HG03354 (cell line): ENCODE data around the gene TMEM45B.
"Not testable (repeated sequence)": the region's sequence is repeated elsewhere in the genome, so short reads cannot be mapped to it uniquely, and the experiment has no call there.

Experiments used
- ATAC-seq: cut with Tn5 transposase; IDR thresholded peaks from one replicate; pipeline ENCODE4 v1.9.1; 2021; ENCODE audit warnings: mild to moderate bottlenecking; ENCODE audit not compliant: unreplicated experiment, poor library complexity, severe bottlenecking

Gene TMEM45B

DNA sequence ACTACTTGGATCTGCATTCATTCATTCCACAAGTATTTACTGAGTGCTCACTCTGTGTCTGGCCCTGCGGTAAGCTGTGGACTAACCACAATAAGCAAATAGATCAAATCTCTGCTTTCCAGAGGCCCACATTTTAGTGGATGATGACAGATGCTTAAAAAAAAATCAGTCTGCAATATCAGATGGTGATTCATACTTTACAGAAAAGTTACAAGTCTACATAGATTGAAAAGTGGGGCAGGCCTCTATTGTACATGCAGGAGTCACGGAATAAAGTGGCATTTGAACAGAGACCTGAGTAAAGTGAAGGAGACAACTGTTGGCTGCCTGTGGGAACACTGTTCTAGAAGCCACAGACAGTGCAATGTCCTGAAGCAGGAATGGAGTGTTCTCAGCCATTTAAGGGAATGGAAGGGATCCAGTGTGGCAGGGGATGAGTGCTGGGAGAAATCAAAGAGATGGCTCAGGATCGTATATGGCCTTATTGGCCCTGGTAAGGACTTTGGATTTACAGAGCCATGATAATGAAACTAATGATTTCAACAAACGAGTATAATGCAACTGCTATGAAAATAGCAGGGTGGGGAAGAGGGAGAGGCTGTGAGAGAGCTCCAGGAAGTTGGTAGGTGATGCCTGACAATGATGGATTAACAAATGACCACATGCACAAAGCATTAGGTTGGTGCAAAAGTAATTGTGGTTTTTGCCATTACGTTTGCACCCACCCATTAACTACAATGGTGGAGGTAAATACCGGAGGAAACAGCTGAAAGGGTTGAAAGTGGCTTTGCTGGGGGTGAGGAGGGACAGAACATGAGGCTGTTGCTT, 31.1 kb downstream of the TMEM45B start:
- ATAC-seq: no peak

DNA sequence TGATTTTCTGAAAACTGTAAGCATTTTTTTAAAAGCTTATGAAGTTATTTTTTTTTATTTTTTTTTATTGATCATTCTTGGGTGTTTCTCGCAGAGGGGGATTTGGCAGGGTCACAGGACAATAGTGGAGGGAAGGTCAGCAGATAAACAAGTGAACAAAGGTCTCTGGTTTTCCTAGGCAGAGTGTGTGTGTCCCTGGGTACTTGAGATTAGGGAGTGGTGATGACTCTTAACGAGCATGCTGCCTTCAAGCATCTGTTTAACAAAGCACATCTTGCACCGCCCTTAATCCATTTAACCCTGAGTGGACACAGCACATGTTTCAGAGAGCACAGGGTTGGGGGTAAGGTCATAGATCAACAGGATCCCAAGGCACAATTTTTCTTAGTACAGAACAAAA, 31.7 kb downstream of the TMEM45B start:
- ATAC-seq: not testable (repeated sequence)

DNA sequence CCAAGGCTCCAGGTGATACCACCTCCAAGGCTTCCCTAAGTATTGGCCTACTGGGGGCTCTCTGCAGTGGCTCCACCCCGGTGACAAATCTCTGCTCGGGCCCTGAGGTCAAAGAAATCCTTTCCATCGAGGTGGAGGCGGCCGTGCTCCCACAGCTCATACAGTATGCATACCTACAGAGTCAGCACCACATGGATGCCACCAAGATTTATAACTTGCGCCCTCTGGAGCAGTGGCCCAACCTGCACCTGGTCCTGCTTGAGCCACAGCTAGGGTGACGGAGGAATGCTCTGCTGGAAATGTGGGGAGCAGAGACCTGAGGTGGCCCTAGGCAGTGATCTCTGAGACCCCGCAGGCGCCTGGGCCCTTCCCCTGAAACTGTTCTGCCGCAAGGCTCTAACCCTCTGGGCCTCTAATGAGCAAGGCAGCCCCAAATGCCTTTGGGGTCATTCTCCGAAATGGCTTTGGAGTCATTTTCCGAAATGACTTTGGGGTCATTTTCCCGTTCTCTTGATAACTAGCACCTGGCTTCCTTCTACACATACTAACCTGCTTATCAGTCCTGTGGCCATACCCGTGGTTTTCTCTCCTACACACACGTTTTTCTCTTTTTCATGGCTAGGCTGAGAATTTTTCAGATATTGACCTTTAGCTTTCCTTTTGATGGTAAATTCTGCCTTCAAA, 33.9 kb downstream of the TMEM45B start:
- no peak for ATAC-seq

DNA sequence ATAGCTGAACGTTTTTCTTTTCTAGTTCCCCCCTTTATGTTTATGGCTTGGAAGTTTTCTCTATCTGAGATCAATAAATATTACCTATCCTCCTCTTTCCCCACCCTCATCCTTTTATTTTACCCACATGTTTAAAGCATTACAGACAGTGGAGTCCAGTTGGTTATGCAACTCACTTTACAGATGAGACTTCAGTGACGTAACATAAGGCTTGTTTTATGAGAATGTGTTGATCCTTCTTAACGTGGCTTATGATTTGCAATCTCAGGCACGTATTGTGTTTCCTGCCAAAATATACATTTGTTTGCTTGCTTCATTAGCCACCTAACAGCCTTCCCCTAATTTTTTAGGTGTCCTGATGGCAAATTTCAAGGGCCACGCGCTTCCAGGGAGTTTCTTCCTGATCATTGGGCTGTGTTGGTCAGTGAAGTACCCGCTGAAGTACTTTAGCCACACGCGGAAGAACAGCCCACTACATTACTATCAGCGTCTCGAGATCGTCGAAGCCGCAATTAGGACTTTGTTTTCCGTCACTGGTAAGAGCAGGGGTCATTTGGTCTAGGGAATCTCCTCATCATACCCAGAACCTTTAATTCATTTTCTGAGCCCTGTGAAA, 36.6 kb downstream of the TMEM45B start:
- ATAC-seq: no peak

DNA sequence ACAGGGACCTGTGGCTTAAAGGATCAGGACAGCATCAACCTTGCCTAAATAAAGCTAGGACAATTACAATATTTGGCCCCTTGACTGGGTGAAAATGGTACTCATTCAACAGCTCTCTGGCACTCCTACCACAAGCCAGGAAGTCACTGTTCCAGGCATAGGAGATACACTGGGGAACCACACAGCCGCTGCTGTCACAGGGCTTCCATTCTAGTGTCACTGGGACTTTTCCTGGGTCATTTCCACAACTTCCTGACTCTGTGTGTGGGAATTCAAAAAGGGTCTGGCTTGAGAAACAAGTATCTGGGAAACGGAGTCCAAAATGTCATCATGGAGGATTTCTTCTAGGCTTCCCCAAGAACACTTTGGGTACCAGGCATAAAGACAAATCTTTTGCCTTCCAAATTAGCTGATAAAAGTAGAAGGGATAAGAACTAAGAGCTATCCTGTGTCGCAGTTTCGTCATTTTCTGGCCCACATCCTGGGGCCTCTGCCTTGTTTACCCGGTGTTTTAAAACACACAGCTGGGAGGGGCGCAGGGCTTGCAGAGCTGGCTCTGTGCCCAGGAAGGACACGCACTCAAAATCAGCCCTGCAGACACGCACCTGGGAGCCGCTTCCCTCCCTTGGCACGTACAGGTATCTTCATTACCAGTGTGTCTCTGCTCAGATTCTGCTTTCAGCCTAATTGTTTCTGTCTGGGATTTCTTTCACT, 38.0 kb downstream of the TMEM45B start:
- ATAC-seq: no peak

DNA sequence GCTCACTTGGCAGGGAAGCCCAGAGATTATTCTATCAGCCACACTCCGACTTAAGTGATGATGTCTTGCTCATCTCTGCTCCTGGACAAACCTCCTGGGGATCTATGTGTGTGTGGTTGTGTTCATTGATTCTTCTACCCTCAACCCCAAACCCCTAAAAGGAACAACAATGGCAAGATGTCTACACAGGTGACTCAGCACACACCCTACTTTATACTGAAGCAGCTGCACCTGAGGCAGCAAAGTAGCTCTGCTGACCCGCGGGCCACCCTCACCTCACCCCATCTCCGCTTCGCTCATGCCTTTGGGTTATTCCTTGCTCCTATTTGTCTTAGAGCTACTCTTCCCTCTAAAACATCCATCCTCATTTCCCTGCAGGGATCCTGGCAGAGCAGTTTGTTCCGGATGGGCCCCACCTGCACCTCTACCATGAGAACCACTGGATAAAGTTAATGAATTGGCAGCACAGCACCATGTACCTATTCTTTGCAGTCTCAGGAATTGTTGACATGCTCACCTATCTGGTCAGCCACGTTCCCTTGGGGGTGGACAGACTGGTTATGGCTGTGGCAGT, 38.7 kb downstream of the TMEM45B start:
- ATAC-seq: no peak

DNA sequence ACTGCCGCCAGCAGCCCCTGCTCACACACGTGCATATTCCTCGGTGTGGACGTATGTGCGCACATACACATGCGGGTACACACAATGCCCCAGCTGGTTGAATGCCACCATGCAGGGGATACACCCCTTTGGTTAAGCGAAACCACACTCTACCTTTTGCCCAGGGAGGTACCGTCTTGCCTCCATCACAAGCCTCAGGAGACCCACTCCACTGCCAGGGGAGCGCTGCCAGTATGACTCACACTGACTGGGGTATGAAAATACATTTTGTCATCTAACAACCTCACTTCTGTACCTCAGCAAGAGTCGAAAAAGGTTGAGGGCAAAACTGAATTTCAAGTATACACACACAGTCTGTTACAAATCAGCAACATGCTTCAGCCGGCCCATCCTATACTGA, 39.4 kb downstream of the TMEM45B start:
- no peak for ATAC-seq

DNA sequence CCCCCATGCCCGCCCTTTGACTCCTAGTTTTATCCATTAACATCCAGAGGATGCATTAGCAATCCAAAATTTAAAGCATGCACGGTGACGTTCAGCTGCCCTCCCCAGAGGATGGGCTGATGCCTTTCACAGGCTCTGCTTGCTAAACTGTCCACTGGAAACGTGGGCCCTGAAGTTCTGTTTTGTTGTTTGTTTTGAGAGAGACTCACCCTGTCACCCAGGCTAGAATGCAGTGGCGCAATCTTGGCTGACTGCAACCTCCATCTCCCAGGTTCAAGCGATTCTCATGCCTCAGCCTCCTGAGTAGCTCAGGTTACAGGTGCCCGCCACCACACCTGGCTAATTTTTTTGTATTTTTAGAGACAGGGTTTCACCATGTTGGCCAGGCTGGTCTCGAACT, 40.4 kb downstream of the TMEM45B start:
- no peak for ATAC-seq

DNA sequence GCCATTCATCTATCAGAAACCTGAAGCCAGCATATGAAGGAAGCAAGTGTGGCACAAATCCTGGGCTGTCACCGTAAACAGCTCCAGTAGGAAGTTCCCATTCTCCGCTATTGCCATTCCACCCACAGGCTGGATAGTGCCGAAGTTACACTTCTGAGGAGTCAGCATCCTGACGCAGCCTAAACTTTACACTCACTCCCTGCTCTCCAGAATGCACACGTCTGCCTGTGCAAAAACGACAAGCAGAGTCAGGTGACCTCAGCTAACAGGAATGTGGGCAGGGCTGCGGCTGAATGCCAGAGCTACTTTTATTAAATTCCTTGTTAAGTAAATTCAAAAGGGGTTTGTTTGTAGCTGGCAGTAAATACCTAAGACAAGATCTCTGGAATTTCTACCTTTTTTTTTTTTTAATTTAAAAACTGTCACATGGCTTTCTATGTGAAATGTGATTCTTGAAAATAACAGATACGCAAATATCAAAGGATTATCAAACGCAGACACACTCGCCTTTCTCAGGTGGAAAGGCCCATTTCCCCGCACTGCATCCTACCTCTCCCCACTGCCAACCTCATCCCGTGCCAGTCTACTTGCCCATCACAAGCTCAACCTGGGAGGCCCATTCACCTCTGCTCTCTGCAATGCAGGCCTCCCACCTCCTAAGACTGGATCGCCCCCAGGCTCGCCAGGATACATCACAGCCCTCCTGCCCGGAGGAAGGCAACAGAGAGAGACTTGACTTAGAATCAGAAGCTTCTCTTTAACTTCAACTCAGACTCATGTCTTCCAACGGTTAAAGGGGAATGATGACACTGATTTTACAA, 46.3 kb downstream of the TMEM45B start:
- ATAC-seq: no peak

DNA sequence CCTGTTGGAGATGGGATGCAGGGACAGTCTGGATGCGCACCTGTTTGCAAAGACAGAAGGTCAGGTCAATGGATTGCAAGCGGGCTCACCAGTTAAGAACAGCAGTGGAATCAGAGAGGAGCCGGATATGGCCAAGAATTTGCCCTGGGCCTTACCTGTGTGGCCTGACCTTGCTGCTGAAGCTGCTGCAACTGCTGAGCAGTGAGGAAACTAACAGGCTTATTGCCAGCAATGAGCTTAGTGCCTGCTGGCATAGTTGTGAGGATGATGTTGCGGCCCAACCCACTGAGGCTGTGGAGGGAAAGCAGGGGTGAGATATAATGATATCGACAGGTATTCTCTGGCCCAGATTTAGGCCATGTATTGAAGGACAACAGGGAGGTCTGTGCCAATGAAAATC, 49.2 kb downstream of the TMEM45B start:
- ATAC-seq: no peak

DNA sequence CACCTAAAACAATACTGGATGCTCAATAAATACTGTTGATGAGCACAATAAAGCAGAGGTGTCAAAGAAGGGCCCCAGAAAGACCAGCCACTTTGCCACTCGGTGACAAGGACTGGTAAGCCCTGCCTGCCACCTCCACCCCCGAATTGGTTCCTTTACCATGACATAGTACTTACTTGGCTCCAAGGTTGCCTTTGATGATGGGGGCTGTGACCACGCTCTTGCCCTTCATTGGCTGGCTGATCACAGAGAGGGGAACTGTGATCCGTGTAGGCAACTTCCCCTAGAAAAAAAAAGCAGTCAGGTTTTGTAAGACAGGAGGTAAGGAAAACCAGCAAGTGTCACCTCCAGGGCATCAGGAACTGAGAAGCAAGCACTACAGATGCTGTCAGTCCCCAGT, 50.1 kb downstream of the TMEM45B start:
- no peak for ATAC-seq

DNA sequence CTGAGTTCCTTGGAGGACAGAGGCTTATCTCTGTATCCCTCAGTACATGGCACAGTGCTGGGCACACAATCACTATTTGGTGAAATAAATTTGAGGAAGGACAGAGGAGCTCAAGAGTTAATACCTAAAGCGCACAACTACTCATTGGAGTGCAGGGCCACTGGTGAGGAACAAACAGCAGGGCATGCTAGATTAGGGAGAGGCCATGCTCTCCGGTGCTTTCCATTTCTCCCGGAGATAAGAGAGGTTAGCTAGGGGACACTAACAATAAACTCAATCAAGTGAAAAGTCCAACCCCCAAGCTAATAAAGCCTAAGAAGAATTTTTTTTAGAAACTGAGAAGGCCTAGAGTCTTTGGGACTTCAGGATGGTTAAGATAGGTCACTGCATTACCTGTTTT, 50.7 kb downstream of the TMEM45B start:
- ATAC-seq: no peak

DNA sequence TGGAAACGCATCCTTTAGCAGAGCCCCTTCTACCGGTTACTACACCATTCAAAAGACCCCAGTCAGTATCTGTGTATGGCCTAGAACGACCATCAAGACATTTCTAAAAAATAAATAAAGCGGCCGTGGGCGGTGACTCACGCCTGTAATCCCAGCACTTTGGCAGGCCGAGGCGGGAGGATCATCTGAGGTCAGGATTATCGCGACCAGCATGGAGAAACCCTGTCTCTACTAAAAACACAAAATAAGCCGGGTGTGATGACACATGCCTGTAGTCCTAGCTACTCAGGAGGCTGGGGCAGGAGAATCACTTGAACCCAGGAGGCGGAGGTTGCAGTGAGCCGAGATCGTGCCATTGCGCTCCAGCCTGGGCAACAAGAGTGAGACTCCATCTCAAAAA, 53.0 kb downstream of the TMEM45B start:
- not testable (repeated sequence) for ATAC-seq

DNA sequence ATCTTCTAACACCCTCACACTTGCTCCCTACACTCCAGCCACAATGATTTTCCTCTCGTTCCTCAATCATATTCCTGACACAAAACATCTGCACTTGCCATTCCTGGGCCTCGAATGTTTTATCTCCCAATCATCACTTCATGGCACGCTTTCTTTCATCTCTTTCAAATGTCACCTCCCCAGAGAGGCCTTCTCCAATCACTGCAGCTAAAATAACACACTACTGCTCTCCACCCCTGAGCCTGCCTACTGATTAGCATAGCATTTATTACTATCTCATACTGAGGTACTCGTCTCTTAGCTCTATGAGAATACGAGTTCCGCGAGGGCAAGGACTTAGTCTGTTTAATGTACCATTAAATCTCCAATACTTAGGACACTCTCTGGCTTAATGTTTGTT, 56.3 kb downstream of the TMEM45B start:
- no peak for ATAC-seq

DNA sequence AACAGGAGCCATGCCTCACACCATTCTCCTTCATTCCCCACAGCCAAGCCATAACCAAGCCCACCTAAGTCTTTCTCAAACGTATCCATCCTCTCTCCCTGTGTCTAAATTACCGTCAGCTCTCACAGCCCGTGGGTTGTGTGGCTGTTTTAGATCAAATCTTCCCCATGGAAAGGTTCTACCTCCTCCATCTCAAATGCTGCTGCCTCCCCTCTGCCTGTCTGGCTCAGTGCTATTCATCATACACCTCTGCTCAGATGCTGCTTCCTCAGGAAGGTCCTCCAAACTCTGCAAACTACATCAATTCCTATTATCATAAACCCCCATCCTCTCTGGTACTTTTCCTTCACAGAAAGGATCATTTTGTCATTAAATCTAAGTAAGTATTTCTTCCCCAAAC, 64.7 kb downstream of the TMEM45B start:
- no peak for ATAC-seq

DNA sequence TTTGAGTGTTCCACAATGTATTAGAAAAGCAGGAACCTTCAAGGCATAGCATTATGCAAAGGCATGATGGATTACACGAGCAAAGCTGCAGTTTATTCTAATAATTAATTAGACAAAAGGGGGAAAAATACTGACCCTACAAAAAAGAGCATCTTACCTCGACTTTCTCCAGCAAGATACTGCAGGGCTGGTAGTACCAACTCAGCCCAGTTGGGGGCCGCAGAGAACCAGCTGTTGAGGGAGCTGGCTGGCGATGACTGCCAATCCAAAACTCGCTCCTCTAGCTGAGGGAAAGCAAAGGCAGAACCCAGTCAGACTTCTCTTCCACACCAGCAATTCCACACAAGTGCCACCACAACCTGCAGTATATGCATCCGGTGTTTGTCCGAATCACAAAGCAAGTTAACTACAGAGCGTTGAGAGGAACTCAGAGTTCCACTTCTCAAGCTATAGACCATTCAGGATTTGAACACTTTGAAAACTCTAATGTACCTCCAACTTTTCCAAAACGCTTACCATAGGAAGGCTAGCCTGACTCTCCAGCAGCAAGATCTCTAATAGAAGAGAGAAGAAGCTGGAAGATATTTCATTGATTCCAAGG, 66.0 kb downstream of the TMEM45B start:
- peak; percentile 87 for ATAC-seq

DNA sequence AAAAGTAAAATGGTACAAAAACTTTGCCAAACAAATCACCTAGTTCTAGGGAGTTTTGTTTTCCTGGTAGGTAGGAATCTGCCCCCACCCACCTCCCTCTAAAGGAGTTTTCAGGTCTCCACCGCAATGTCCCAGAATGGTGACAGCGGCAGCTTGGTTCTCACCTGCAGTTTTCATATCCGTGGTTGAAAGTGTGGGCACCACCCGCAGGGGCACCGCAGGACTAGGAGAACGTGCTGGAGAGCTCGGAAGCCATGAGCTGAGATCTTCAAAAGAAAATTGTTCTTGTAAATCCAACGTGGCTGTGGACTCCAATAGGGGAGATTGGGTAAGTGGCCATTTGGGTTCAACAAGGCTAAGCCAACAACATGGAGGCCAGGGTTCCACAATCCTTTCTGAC, 68.9 kb downstream of the TMEM45B start:
- ATAC-seq: no peak

DNA sequence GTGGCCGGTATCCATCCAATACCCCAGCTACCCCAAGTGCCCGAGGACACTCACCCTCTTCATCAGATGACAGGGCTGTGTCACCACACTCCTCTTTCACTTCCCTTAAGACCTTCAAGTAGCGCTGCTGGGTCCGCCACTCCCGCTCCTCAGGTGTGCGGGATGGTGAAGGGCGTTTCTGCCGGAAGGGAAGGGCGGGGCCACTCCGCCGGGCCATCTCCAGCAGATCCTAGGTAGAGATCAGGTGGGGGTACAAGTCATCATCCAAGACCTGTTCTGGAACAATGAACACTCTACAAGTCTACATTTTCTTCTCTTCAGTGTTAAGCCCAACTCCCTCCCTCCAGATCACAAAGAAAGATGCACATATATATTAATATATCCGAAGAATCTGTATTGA, 69.7 kb downstream of the TMEM45B start:
- no peak for ATAC-seq

DNA sequence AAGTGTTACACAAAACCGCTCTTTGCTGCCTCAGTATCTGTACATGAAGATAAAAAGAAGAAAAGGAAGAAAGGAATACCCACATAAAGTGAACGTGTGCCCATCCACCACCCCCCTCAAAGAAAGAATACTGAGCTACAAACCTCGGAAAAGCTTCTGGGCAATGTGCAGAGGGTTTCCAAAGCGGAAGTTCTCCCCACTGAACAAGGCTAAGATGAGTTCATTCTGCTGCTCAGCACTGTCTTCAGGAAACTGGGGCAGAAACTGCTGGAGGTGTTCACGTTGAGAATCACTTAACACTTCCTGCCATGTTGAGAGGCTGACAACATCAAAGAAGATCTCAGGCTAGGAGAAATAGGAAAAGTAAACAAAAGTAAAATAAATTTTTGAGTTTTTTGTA, 72.8 kb downstream of the TMEM45B start:
- ATAC-seq: no peak
